HepG2 (cell line): ENCODE measurements around the gene ASB16. TPM values are rescaled to one million over a fixed set of nuclear protein-coding genes. Genes with fewer than 3 reads are reported as not detected.
A peak's percentile ranks its signal among the peaks of the same experiment; 100 is the strongest.

Experiments used
- AGO2 ChIP-seq: fragments of 200-400 bp; formaldehyde crosslinking; optimal IDR thresholded peaks from 2 replicates; pipeline ENCODE3; 2017; ENCODE audit warnings: mild to moderate bottlenecking, low read depth, low read length, moderate library complexity
- CBFB ChIP-seq: sonication (generic); formaldehyde crosslinking; IDR thresholded peaks from 2 replicates; pipeline ENCODE4 v1.4.0; 2020; ENCODE audit warnings: missing genetic modification reagents
- FOXP4 ChIP-seq: sonication (generic); formaldehyde crosslinking; IDR thresholded peaks from 2 replicates; pipeline ENCODE4 v1.4.0; 2020; ENCODE audit warnings: missing genetic modification reagents
- HOXA3 ChIP-seq: sonication (generic); formaldehyde crosslinking; IDR thresholded peaks from 2 replicates; pipeline ENCODE4 v1.5.0; 2020; ENCODE audit warnings: missing genetic modification reagents
- ISL2 ChIP-seq: sonication (generic); formaldehyde crosslinking; IDR thresholded peaks from 2 replicates; pipeline ENCODE4 v1.5.0; 2020; ENCODE audit warnings: missing genetic modification reagents
- LCORL ChIP-seq, 2 experiments: fragments of 450-650 bp in 1 of 2; sonication (generic) in 1 of 2; formaldehyde crosslinking in 1 of 2; IDR thresholded peaks; 2 replicates each; pipeline versions ENCODE4 v1.5.0 to v1.6.1; 2017 to 2020; ENCODE audit warnings: antibody characterized with exemption in 1 of 2, missing genetic modification reagents in 1 of 2
- ZBTB49 ChIP-seq: sonication (generic); formaldehyde crosslinking; IDR thresholded peaks from 2 replicates; pipeline ENCODE4 v1.4.0; 2020; ENCODE audit warnings: missing genetic modification reagents, borderline replicate concordance
- ZNF263 ChIP-seq: sonication (generic); formaldehyde crosslinking; IDR thresholded peaks from 2 replicates; pipeline ENCODE4 v1.4.0; 2020; ENCODE audit warnings: missing genetic modification reagents
- ZNF674 ChIP-seq: sonication (generic); formaldehyde crosslinking; IDR thresholded peaks from 2 replicates; pipeline ENCODE4 v1.5.0; 2020; ENCODE audit warnings: low read depth, mild to moderate bottlenecking, missing genetic modification reagents
- ZNF703 ChIP-seq: sonication (generic); formaldehyde crosslinking; IDR thresholded peaks from 2 replicates; pipeline ENCODE4 v1.5.1; 2020; ENCODE audit warnings: missing genetic modification reagents, mild to moderate bottlenecking, moderate library complexity, borderline replicate concordance
- ZNF766 ChIP-seq: sonication (generic); formaldehyde crosslinking; IDR thresholded peaks from 2 replicates; pipeline ENCODE4 v1.5.0; 2020; ENCODE audit warnings: missing genetic modification reagents, borderline replicate concordance
- polyA plus RNA-seq, 8 experiments: library from polyadenylated mRNA; depleted of rRNA in 3 of 8; stranded (reverse) in 7 of 8; unstranded in 1 of 8; fragments of >200 nt; fragmentation: Illumina TruSeq in 4 of 8; extraction: Trizol in 4 of 8; gene quantifications; 2 replicates each; pipeline versions ENCODE4 v1.2.1 to v1.2.3, GENCODE V29; 2011 to 2016; ENCODE audit warnings: low read depth in 4 of 8, missing spikeins in 1 of 8, mixed read lengths in 1 of 8; ENCODE audit not compliant: insufficient read depth in 1 of 8
- total RNA-seq, 5 experiments: library from RNA; depleted of rRNA; stranded (reverse); fragments of >200 nt; fragmentation: Illumina TruSeq; extraction: Trizol; gene quantifications; 2 replicates each; pipeline ENCODE4 v1.2.3, GENCODE V29; 2016; ENCODE audit warnings: low read depth in 1 of 5
- TF ChIP-seq, protein P1 (sequence below): IDR thresholded peaks from 2 replicates; pipeline ENCODE4 v1.6.1; 2012; ENCODE audit warnings: inconsistent platforms
- TF ChIP-seq, protein P2 (sequence below): sonication (generic); formaldehyde crosslinking; IDR thresholded peaks from 2 replicates; pipeline ENCODE4 v1.4.0; 2020; ENCODE audit warnings: mild to moderate bottlenecking, low read depth, missing genetic modification reagents
- TF ChIP-seq, protein P3 (sequence below): sonication (generic); formaldehyde crosslinking; IDR thresholded peaks from 2 replicates; pipeline ENCODE4 v1.4.0; 2020; ENCODE audit warnings: missing genetic modification reagents
- TF ChIP-seq, protein P4 (sequence below), 2 experiments: sonication (generic) in 1 of 2; formaldehyde crosslinking in 1 of 2; IDR thresholded peaks; 2 replicates each; pipeline versions ENCODE4 v1.4.0 to v1.6.1; 2018 to 2020; ENCODE audit warnings: missing genetic modification reagents in 2 of 2, borderline replicate concordance in 1 of 2, low read depth in 1 of 2, mild to moderate bottlenecking in 1 of 2, missing biosample characterization in 1 of 2
- TF ChIP-seq, protein P5 (sequence below): sonication (generic); formaldehyde crosslinking; IDR thresholded peaks from 2 replicates; pipeline ENCODE4 v1.8.0; 2022; ENCODE audit warnings: low read depth, missing genetic modification reagents

ASB16 gene
- total and polyA plus RNA-seq, 2 of the 13 experiments (the other 11 are each of a cell fraction or from before 2014, with no cell fraction given), result 0.07 TPM; not detected in 1

DNA sequence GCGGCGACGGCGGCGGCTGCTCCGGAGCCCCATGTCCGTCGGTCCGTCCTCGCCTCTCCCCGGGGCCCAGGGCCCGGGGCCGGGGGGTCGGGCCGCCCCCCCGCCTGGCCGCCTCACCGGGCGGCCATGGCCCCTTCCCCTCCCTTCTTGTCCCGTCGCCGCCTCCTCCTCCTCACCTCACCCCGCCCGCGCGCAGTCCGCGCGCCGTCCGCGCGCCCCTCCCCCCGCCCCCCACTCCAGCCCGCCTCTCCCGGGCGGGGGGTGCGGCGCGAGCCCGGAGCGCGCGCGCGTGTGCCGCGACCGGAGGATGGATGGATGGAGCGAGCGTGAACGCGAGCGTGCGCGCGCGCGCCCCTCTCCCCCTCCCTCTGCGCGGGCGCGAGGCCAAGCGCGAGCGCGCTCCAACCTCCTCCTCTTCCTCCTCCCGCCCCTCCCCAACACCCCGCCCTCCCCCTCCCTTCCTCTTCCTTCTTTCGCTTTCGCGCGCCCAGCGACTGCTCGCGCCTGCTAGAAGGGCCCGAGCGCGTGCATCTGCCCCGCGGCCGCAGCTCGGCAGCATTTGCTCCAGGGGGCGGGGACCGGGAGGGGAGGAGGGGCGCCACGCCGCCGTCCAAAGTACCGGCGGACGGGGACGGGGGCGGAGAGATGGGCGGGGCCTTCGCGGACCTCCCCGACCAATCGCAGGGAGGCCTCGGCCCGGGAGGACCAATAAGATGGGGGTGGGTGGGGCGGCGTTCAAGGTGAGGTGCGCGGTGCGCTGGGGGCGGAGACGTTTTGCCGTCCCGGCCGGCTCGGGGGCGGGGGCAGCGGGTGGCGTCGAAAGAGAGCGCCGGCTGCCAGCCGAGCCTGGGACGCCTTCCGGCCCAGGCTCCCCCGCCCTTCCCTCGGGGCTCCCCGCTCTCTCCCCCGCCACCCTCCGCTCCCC lies 29.3 kb downstream of the ASB16 start, which contains the start of gene ATXN7L3 (continued):
- TF ChIP-seq FOXP4 (CRISPR knock-in tag) (0 out of 2 replicates have a peak, but pooled peaks have one; percentile 11), ZNF766 (no peak), ISL2 (peak; percentile 75), ZNF263 (CRISPR knock-in tag) (peak; percentile 43; the same call in 1 of the 2 replicates), LCORL (IDR thresholded peaks at IDR 0.05) (no peak), LCORL (CRISPR knock-in tag; IDR thresholded peaks at IDR 0.05) (peak; percentile 79; the same call in 1 of the 2 replicates), CBFB (0 out of 2 replicates have a peak, but pooled peaks have one; percentile 6), ZNF703 (CRISPR knock-in tag) (no peak), AGO2 (peak; percentile 68), ZBTB49 (CRISPR knock-in tag) (no peak), HOXA3 (CRISPR knock-in tag) (peak; percentile 68; the same call in 1 of the 2 replicates), ZNF674 (CRISPR knock-in tag) (no peak)
- TF ChIP-seq, protein P1, sequence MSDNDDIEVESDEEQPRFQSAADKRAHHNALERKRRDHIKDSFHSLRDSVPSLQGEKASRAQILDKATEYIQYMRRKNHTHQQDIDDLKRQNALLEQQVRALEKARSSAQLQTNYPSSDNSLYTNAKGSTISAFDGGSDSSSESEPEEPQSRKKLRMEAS, result peak; percentile 82; the same call in 1 of the 2 replicates
- TF ChIP-seq, protein P2, sequence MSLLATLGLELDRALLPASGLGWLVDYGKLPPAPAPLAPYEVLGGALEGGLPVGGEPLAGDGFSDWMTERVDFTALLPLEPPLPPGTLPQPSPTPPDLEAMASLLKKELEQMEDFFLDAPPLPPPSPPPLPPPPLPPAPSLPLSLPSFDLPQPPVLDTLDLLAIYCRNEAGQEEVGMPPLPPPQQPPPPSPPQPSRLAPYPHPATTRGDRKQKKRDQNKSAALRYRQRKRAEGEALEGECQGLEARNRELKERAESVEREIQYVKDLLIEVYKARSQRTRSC (CRISPR knock-in tag), result no peak
- TF ChIP-seq, protein P3, sequence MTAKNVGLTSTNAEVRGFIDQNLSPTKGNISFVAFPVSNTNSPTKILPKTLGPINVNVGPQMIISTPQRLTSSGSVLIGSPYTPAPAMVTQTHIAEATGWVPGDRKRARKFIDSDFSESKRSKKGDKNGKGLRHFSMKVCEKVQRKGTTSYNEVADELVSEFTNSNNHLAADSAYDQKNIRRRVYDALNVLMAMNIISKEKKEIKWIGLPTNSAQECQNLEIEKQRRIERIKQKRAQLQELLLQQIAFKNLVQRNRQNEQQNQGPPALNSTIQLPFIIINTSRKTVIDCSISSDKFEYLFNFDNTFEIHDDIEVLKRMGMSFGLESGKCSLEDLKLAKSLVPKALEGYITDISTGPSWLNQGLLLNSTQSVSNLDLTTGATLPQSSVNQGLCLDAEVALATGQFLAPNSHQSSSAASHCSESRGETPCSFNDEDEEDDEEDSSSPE (CRISPR knock-in tag), result peak; percentile 56; the same call in 1 of the 2 replicates
- TF ChIP-seq, protein P4, sequence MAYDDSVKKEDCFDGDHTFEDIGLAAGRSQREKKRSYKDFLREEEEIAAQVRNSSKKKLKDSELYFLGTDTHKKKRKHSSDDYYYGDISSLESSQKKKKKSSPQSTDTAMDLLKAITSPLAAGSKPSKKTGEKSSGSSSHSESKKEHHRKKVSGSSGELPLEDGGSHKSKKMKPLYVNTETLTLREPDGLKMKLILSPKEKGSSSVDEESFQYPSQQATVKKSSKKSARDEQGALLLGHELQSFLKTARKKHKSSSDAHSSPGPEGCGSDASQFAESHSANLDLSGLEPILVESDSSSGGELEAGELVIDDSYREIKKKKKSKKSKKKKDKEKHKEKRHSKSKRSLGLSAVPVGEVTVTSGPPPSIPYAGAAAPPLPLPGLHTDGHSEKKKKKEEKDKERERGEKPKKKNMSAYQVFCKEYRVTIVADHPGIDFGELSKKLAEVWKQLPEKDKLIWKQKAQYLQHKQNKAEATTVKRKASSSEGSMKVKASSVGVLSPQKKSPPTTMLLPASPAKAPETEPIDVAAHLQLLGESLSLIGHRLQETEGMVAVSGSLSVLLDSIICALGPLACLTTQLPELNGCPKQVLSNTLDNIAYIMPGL (CRISPR knock-in tag; IDR thresholded peaks at IDR 0.05; ENCODE audit: borderline replicate concordance in 1 of 2, low read depth in 1 of 2), result no peak
- TF ChIP-seq, protein P5, sequence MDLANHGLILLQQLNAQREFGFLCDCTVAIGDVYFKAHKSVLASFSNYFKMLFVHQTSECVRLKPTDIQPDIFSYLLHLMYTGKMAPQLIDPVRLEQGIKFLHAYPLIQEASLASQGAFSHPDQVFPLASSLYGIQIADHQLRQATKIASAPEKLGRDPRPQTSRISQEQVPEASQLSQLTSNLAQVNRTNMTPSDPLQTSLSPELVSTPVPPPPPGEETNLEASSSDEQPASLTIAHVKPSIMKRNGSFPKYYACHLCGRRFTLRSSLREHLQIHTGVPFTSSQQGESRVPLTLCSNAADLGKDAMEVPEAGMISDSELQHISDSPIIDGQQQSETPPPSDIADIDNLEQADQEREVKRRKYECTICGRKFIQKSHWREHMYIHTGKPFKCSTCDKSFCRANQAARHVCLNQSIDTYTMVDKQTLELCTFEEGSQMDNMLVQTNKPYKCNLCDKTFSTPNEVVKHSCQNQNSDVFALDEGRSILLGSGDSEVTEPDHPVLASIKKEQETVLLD, result peak; percentile 98
